IMR-90 (cell line): Measurements from ENCODE around the gene S1PR4. TPM values are rescaled to one million over a fixed set of nuclear protein-coding genes. Genes with fewer than 3 reads are reported as not detected.

ENCODE experiments used
- ATAC-seq: fragments of 200-7000 bp; cut with Tn5 transposase; 2 replicates; pipeline ENCODE4 v1.9.1; 2020; ENCODE audit warnings: low read depth, mild to moderate bottlenecking, moderate library complexity
- BruUV-seq: library from RNA; stranded (reverse); fragments of 400-500 nt; replicated peaks from 2 replicates; lab custom pipeline; 2021; lab: Mats Ljungman, UMichigan
- CTCF ChIA-PET: fragments of 300-600 bp; formaldehyde crosslinking; extraction: SDS; loops from one replicate; lab custom pipeline; 2021; ENCODE audit warnings: antibody characterized with exemption; lab: Yijun Ruan, JAX
- POLR2A ChIA-PET: fragments of 300-600 bp; sonication (Branson Sonifier 250); formaldehyde crosslinking; loops from one replicate; lab custom pipeline; 2022; ENCODE audit warnings: antibody characterized with exemption; ENCODE audit not compliant: unreplicated experiment; lab: Charles Lee
- DNase-seq: peaks from one replicate; pipeline ENCODE4 v3.0.0; 2013
- H2AFZ ChIP-seq: replicated peaks from 2 replicates; pipeline ENCODE3; 2013; ENCODE audit warnings: low read length, mild to moderate bottlenecking; ENCODE audit not compliant: poor library complexity
- H2AK5ac ChIP-seq: 2 replicates; pipeline ENCODE4 v1.6.1; 2013; ENCODE audit warnings: low read depth, low read length, inconsistent platforms
- H2AK9ac ChIP-seq: replicated peaks from 2 replicates; pipeline ENCODE3; 2013; ENCODE audit warnings: mild to moderate bottlenecking, low read depth, low read length, moderate library complexity; ENCODE audit not compliant: poor library complexity
- H2BK120ac ChIP-seq: 2 replicates; pipeline ENCODE4 v1.6.1; 2013; ENCODE audit warnings: low read depth, low read length, inconsistent platforms
- H2BK15ac ChIP-seq: 3 replicates; pipeline ENCODE4 v1.6.1; 2013; ENCODE audit warnings: low read depth, low read length, inconsistent platforms
- H2BK20ac ChIP-seq: 2 replicates; pipeline ENCODE4 v1.6.1; 2013; ENCODE audit warnings: low read depth, mild to moderate bottlenecking, inconsistent platforms, low read length, moderate library complexity
- H2BK5ac ChIP-seq: 2 replicates; pipeline ENCODE4 v1.6.1; 2013; ENCODE audit warnings: mild to moderate bottlenecking, low read depth, low read length, inconsistent platforms; ENCODE audit not compliant: poor library complexity, severe bottlenecking
- H3K14ac ChIP-seq: replicated peaks from 2 replicates; pipeline ENCODE4 v1.6.1; 2013; ENCODE audit warnings: low read depth, low read length, inconsistent platforms
- H3K18ac ChIP-seq: 2 replicates; pipeline ENCODE4 v1.6.1; 2013; ENCODE audit warnings: low read depth, low read length, control low read depth
- H3K23ac ChIP-seq: 2 replicates; pipeline ENCODE4 v1.6.1; 2013; ENCODE audit warnings: low read depth, low read length, inconsistent platforms
- H3K27ac ChIP-seq: 2 replicates; pipeline ENCODE4 v1.5.1; 2013; ENCODE audit warnings: mild to moderate bottlenecking, control low read depth, low read length; ENCODE audit not compliant: insufficient read depth
- H3K27me3 ChIP-seq: 2 replicates; pipeline ENCODE4 v1.6.1; 2013; ENCODE audit warnings: low read length; ENCODE audit not compliant: control insufficient read depth, insufficient read depth
- H3K36me3 ChIP-seq: 2 replicates; pipeline ENCODE4 v1.6.1; 2013; ENCODE audit warnings: low read length, mixed read lengths; ENCODE audit not compliant: control insufficient read depth, insufficient read depth
- H3K4ac ChIP-seq: 2 replicates; pipeline ENCODE4 v1.6.1; 2013; ENCODE audit warnings: low read depth, low read length, inconsistent platforms
- H3K4me1 ChIP-seq: 2 replicates; pipeline ENCODE4 v1.6.1; 2013; ENCODE audit warnings: low read length, mixed read lengths; ENCODE audit not compliant: control insufficient read depth, insufficient read depth
- H3K4me2 ChIP-seq: 2 replicates; pipeline ENCODE4 v1.6.1; 2013; ENCODE audit warnings: low read depth, mild to moderate bottlenecking, control low read depth, low read length, moderate library complexity
- H3K4me3 ChIP-seq: 2 replicates; pipeline ENCODE4 v1.5.1; 2013; ENCODE audit warnings: low read depth, mild to moderate bottlenecking, control low read depth, low read length, moderate library complexity; ENCODE audit not compliant: insufficient read depth
- H3K56ac ChIP-seq: 2 replicates; pipeline ENCODE4 v1.6.1; 2013; ENCODE audit warnings: low read length, inconsistent platforms; ENCODE audit not compliant: insufficient read depth; ENCODE audit errors: extremely low read depth
- H3K79me1 ChIP-seq, 2 experiments: 2 replicates each; pipeline ENCODE4 v1.6.1; 2013; ENCODE audit warnings: low read length in 2 of 2, inconsistent platforms in 1 of 2, low read depth in 1 of 2
- H3K9ac ChIP-seq: 2 replicates; pipeline ENCODE4 v1.6.1; 2013; ENCODE audit warnings: low read depth, low read length, control low read depth
- H3K9me1 ChIP-seq: 2 replicates; pipeline ENCODE4 v1.6.1; 2013; ENCODE audit warnings: low read length, inconsistent platforms; ENCODE audit not compliant: insufficient read depth
- H3K9me3 ChIP-seq: 2 replicates; pipeline ENCODE4 v1.6.1; 2013; ENCODE audit warnings: low read length; ENCODE audit not compliant: control insufficient read depth, insufficient read depth
- H4K20me1 ChIP-seq: 2 replicates; pipeline ENCODE4 v1.6.1; 2013; ENCODE audit warnings: low read length, inconsistent platforms; ENCODE audit not compliant: insufficient read depth
- H4K5ac ChIP-seq: 2 replicates; pipeline ENCODE4 v1.6.1; 2013; ENCODE audit warnings: mild to moderate bottlenecking, low read depth, low read length, control low read depth
- H4K8ac ChIP-seq, 2 experiments: 2 replicates each; pipeline ENCODE4 v1.6.1; 2013; ENCODE audit warnings: low read depth in 2 of 2, low read length in 2 of 2, control low read depth in 1 of 2, inconsistent platforms in 1 of 2
- H4K91ac ChIP-seq: 2 replicates; pipeline ENCODE4 v1.6.1; 2013; ENCODE audit warnings: low read depth, low read length, inconsistent platforms; ENCODE audit not compliant: insufficient read depth
- BHLHE40 ChIP-seq: fragments of 150-350 bp; IDR thresholded peaks from 2 replicates; pipeline ENCODE4 v1.6.1; 2016; ENCODE audit warnings: mild to moderate bottlenecking, low read depth, low read length
- CHD1 ChIP-seq: IDR thresholded peaks from 2 replicates; pipeline ENCODE4 v1.6.1; 2012; ENCODE audit warnings: low read depth, low read length, improper control_type of control experiment
- MAFK ChIP-seq: IDR thresholded peaks from 2 replicates; pipeline ENCODE4 v1.6.1; 2012; ENCODE audit warnings: low read depth, low read length, improper control_type of control experiment
- MXI1 ChIP-seq: IDR thresholded peaks from 2 replicates; pipeline ENCODE4 v1.6.1; 2012; ENCODE audit warnings: low read depth, mild to moderate bottlenecking, low read length, moderate library complexity, borderline replicate concordance
- NFE2L2 ChIP-seq: fragments of 150-350 bp; IDR thresholded peaks from 2 replicates; pipeline ENCODE4 v1.6.1; 2016; ENCODE audit warnings: low read depth, mild to moderate bottlenecking, low read length
- POLR2A ChIP-seq: IDR thresholded peaks from 2 replicates; pipeline ENCODE4 v1.6.1; 2012; ENCODE audit warnings: mild to moderate bottlenecking, low read depth, low read length
- RAD21 ChIP-seq: IDR thresholded peaks from 2 replicates; pipeline ENCODE4 v1.6.1; 2012; ENCODE audit warnings: low read length, improper control_type of control experiment
- RCOR1 ChIP-seq: IDR thresholded peaks from 2 replicates; pipeline ENCODE4 v1.6.1; 2012; ENCODE audit warnings: mild to moderate bottlenecking, low read length, improper control_type of control experiment; ENCODE audit not compliant: insufficient replicate concordance
- SMC3 ChIP-seq: fragments of 150-350 bp; IDR thresholded peaks from 2 replicates; pipeline ENCODE4 v1.6.1; 2016; ENCODE audit warnings: low read depth, mild to moderate bottlenecking, antibody characterized with exemption, low read length, moderate library complexity
- WGBS, 2 experiments: methylation state at CpG; one replicate each; pipeline versions ENCODE4 v1.1.5 to v1.1.7; 2013; ENCODE audit warnings: missing lambda C conversion rate in 2 of 2; ENCODE audit not compliant: insufficient read length in 1 of 2; ENCODE audit errors: extremely low coverage in 2 of 2; 5-methylcytosine and 5-hydroxymethylcytosine counted together
- dilution Hi-C: fragments of 300-500 bp; cut with HindIII; formaldehyde crosslinking; loops from one replicate; pipeline ENCODE4 v1.14.3; 2018; ENCODE audit warnings: low sequenced_read_pairs; ENCODE audit not compliant: unreplicated experiment
- in situ Hi-C: fragments of 300-500 bp; cut with MboI; formaldehyde crosslinking; loops from 3 replicates; pipeline ENCODE4 v1.14.3; 2019; ENCODE audit warnings: low sequenced_read_pairs, inconsistent platforms, mixed read lengths
- intact Hi-C: fragments of 100-400 bp; cut with micrococcal nuclease; formaldehyde crosslinking; loops from 2 replicates; pipeline ENCODE4 v1.10.0; 2022
- polyA plus RNA-seq, 3 experiments: library from polyadenylated mRNA; depleted of rRNA; stranded (reverse); fragments of >200 nt; gene quantifications; 2 replicates each; pipeline ENCODE4 v1.2.3, GENCODE V29; 2012; ENCODE audit warnings: low replicate concordance in 1 of 3
- total RNA-seq: library from RNA; depleted of rRNA; stranded (reverse); fragments of >200 nt; gene quantifications from 2 replicates; pipeline ENCODE4 v1.2.3, GENCODE V29; 2012
- TF ChIP-seq, protein P1 (sequence below): fragments of 150-350 bp; IDR thresholded peaks from 2 replicates; pipeline ENCODE4 v1.6.1; 2017; ENCODE audit warnings: mild to moderate bottlenecking, antibody characterized with exemption, low read length, low read depth
- TF ChIP-seq, protein P2 (sequence below): conservative IDR thresholded peaks from 2 replicates; pipeline ENCODE4 v1.5.1; 2012; ENCODE audit warnings: mild to moderate bottlenecking, low read depth, low read length, improper control_type of control experiment
- TF ChIP-seq, protein P3 (sequence below): fragments of 150-350 bp; IDR thresholded peaks from 2 replicates; pipeline ENCODE4 v1.6.1; 2016; ENCODE audit warnings: low read depth, mild to moderate bottlenecking, low read length, moderate library complexity, borderline replicate concordance

Gene S1PR4
- total and polyA plus RNA-seq, 2 of the 4 experiments (the other 2 are of a cell fraction): not detected

DNA sequence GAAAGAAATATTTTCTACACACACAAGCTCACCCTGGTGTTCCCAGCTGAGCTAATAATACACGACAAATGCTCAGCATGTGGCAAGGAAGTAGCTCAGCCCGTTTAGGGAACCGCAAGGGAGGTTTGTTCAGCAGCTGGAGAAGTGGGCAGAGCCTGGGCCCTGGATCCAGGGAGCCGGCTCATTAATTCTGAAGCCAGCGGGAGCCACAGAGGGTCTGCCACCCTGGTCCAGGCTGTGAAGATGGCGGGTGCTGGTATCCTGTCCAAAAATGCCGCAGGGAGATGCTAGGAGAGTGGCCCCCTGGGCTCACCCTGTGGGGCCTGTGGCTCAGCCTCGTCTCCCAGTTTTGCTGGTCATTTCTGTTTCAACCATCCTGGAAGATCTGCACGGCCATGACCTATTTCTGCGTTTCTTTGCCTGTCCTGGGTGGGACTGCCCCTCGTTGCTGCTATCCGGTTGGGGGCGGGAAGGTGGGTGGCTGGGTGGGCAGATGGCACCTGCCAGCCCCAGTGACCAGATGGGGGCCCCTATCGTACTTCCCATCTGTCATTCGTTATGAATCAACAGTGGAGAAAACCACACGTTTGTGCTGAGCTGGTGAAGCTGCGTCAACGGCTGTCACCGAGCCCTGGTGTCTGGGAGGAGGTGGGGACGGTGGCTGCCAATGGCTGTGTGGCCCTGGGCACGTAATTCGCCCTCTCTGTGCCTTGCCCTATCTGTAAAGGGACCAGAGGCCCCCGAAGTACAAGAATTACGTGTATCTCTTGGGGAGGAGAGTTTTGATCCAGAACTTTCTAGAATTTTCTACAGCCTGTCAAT lies 45.4 kb upstream of the S1PR4 start:
- H4K91ac ChIP-seq: no peak overlapping the region
- 54% methylated on average over 9 of the region's 24 CpGs; no CpG with 5 or more reads in 1 of the 2 experiments for WGBS, 2 experiments
- ChIA-PET POLR2A (no interaction called here), CTCF (no interaction called here)
- no peak overlapping the region for H3K27ac ChIP-seq
- H3K4ac ChIP-seq: no peak overlapping the region
- no peak overlapping the region for H3K14ac ChIP-seq
- H2AFZ ChIP-seq: peak overlapping the region; percentile 68
- intact Hi-C loops: no loop called here
- H3K4me2 ChIP-seq: no peak overlapping the region
- no peak overlapping the region for H2BK20ac ChIP-seq
- no peak overlapping the region for H2AK9ac ChIP-seq
- H2AK5ac ChIP-seq: no peak overlapping the region
- H2BK120ac ChIP-seq: no peak overlapping the region
- no peak overlapping the region for H3K18ac ChIP-seq
- no peak overlapping the region for H3K56ac ChIP-seq
- no peak overlapping the region for H4K8ac ChIP-seq
- dilution Hi-C loops: no loop called here
- no peaks in the 10 kb centered on the region for H3K9me3 ChIP-seq
- H3K4me3 ChIP-seq: no peak overlapping the region
- in situ Hi-C loops: no loop called here
- ATAC-seq: no peak
- H3K36me3 ChIP-seq: no peaks in the 10 kb centered on the region
- H4K5ac ChIP-seq: no peak overlapping the region
- H3K9ac ChIP-seq: no peak overlapping the region
- H2BK15ac ChIP-seq: no peak overlapping the region
- H3K27me3 ChIP-seq: no peaks in the 10 kb centered on the region
- peak; percentile 21 for DNase-seq
- no peak overlapping the region for H3K23ac ChIP-seq
- TF ChIP-seq RAD21 (no peak), MAFK (no peak), CHD1 (no peak), MXI1 (no peak), BHLHE40 (no peak), POLR2A (no peak), SMC3 (no peak), NFE2L2 (no peak), RCOR1 (no peak)
- TF ChIP-seq, protein P1, sequence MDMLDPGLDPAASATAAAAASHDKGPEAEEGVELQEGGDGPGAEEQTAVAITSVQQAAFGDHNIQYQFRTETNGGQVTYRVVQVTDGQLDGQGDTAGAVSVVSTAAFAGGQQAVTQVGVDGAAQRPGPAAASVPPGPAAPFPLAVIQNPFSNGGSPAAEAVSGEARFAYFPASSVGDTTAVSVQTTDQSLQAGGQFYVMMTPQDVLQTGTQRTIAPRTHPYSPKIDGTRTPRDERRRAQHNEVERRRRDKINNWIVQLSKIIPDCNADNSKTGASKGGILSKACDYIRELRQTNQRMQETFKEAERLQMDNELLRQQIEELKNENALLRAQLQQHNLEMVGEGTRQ: no peak
- TF ChIP-seq, protein P2, sequence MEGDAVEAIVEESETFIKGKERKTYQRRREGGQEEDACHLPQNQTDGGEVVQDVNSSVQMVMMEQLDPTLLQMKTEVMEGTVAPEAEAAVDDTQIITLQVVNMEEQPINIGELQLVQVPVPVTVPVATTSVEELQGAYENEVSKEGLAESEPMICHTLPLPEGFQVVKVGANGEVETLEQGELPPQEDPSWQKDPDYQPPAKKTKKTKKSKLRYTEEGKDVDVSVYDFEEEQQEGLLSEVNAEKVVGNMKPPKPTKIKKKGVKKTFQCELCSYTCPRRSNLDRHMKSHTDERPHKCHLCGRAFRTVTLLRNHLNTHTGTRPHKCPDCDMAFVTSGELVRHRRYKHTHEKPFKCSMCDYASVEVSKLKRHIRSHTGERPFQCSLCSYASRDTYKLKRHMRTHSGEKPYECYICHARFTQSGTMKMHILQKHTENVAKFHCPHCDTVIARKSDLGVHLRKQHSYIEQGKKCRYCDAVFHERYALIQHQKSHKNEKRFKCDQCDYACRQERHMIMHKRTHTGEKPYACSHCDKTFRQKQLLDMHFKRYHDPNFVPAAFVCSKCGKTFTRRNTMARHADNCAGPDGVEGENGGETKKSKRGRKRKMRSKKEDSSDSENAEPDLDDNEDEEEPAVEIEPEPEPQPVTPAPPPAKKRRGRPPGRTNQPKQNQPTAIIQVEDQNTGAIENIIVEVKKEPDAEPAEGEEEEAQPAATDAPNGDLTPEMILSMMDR: no peak
- TF ChIP-seq, protein P3, sequence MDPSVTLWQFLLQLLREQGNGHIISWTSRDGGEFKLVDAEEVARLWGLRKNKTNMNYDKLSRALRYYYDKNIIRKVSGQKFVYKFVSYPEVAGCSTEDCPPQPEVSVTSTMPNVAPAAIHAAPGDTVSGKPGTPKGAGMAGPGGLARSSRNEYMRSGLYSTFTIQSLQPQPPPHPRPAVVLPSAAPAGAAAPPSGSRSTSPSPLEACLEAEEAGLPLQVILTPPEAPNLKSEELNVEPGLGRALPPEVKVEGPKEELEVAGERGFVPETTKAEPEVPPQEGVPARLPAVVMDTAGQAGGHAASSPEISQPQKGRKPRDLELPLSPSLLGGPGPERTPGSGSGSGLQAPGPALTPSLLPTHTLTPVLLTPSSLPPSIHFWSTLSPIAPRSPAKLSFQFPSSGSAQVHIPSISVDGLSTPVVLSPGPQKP: no peak
- H4K20me1 ChIP-seq: no peaks in the 10 kb centered on the region
- no TSS peak for BruUV-seq
- no peak overlapping the region for H2BK5ac ChIP-seq
- no peaks in the 10 kb centered on the region for H3K79me1 ChIP-seq
- no peaks in the 10 kb centered on the region for H3K9me1 ChIP-seq
- H3K4me1 ChIP-seq: no peaks in the 10 kb centered on the region
